ENCODE data around the gene ISG15.
"Not testable (repeated sequence)": the region's sequence is repeated elsewhere in the genome, so short reads cannot be mapped to it uniquely, and the experiment has no call there.

ISG15 gene

GRCh38 chr1:1025730-1026129 is 12.4 kb downstream of the ISG15 start:
- Histone ChIP-seq H3K9me3 (ENCODE audit: insufficient read depth, low read depth, low read length) (no peaks in the 10 kb centered on the region), H3K4me1 (ENCODE audit: insufficient read depth, low read length) (peaks cover 35% of the 10 kb centered on the region), H3K27me3 (ENCODE audit: insufficient read depth, low read length) (no peaks in the 10 kb centered on the region; the same call in 1 of the 2 replicates), H3K27ac (ENCODE audit: low read depth, low read length) (no peak overlapping the region), H3K9ac (ENCODE audit: low read depth, low read length) (no peak overlapping the region), H3K4me3 (ENCODE audit: low read length) (no peak overlapping the region), H3K36me3 (ENCODE audit: insufficient read depth, low read length) (peaks cover 16% of the 10 kb centered on the region)
- 94% methylated on average over 10 of the region's 10 CpGs for WGBS

GRCh38 chr1:1026599-1027413 is 13.5 kb downstream of the ISG15 start:
- H3K27me3 ChIP-seq (ENCODE audit: insufficient read depth, low read length): no peaks in the 10 kb centered on the region; the same call in 1 of the 2 replicates
- no peaks in the 10 kb centered on the region for H3K9me3 ChIP-seq (ENCODE audit: insufficient read depth, low read depth, low read length)
- H3K4me1 ChIP-seq (ENCODE audit: insufficient read depth, low read length): peaks cover 31% of the 10 kb centered on the region
- H3K4me3 ChIP-seq (ENCODE audit: low read length): no peak overlapping the region
- WGBS: 80% methylated on average over 21 of the region's 21 CpGs
- H3K9ac ChIP-seq (ENCODE audit: low read depth, low read length): no peak overlapping the region
- H3K36me3 ChIP-seq (ENCODE audit: insufficient read depth, low read length): peaks cover 16% of the 10 kb centered on the region
- H3K27ac ChIP-seq (ENCODE audit: low read depth, low read length): no peak overlapping the region

GRCh38 chr1:1027791-1028190 is 14.5 kb downstream of the ISG15 start:
- WGBS: 90% methylated on average over 16 of the region's 17 CpGs
- Histone ChIP-seq H3K4me1 (ENCODE audit: insufficient read depth, low read length) (peaks cover 26% of the 10 kb centered on the region), H3K9me3 (ENCODE audit: insufficient read depth, low read depth, low read length) (no peaks in the 10 kb centered on the region), H3K36me3 (ENCODE audit: insufficient read depth, low read length) (peaks cover 9% of the 10 kb centered on the region; the same call in 1 of the 2 replicates), H3K4me3 (ENCODE audit: low read length) (no peak overlapping the region), H3K9ac (ENCODE audit: low read depth, low read length) (no peak overlapping the region), H3K27ac (ENCODE audit: low read depth, low read length) (no peak overlapping the region), H3K27me3 (ENCODE audit: insufficient read depth, low read length) (no peaks in the 10 kb centered on the region; the same call in 1 of the 2 replicates)

- not testable (repeated sequence) for H3K4me3 ChIP-seq (ENCODE audit: low read length); H3K4me1 ChIP-seq (ENCODE audit: insufficient read depth, low read length); H3K9ac ChIP-seq (ENCODE audit: low read depth, low read length); H3K9me3 ChIP-seq (ENCODE audit: insufficient read depth, low read depth, low read length); H3K27ac ChIP-seq (ENCODE audit: low read depth, low read length)
- Histone ChIP-seq H3K27me3 (ENCODE audit: insufficient read depth, low read length) (peaks cover 15% of the 10 kb centered on the region), H3K36me3 (ENCODE audit: insufficient read depth, low read length) (peaks cover 13% of the 10 kb centered on the region)
- 71% methylated on average over 7 of the region's 7 CpGs for WGBS
Observed at GRCh38 chr1:1030867-1031658, 17.8 kb downstream of the ISG15 start.

- Histone ChIP-seq H3K27ac (ENCODE audit: low read depth, low read length) (no peak overlapping the region), H3K4me1 (ENCODE audit: insufficient read depth, low read length) (0 out of 2 replicates have a peak, but pooled peaks cover 3% of the 10 kb centered on the region), H3K4me3 (ENCODE audit: low read length) (no peak overlapping the region), H3K9ac (ENCODE audit: low read depth, low read length) (no peak overlapping the region), H3K9me3 (ENCODE audit: insufficient read depth, low read depth, low read length) (no peaks in the 10 kb centered on the region), H3K36me3 (ENCODE audit: insufficient read depth, low read length) (peaks cover 16% of the 10 kb centered on the region), H3K27me3 (ENCODE audit: insufficient read depth, low read length) (peaks cover 15% of the 10 kb centered on the region)
- WGBS: 91% methylated on average over 11 of the region's 11 CpGs
Observed at GRCh38 chr1:1031659-1032235, 18.4 kb downstream of the ISG15 start.

- Histone ChIP-seq H3K4me3 (ENCODE audit: low read length) (peak overlapping the region; percentile 35), H3K27me3 (ENCODE audit: insufficient read depth, low read length) (peaks cover 15% of the 10 kb centered on the region), H3K9ac (ENCODE audit: low read depth, low read length) (no peak overlapping the region), H3K36me3 (ENCODE audit: insufficient read depth, low read length) (peaks cover 16% of the 10 kb centered on the region), H3K9me3 (ENCODE audit: insufficient read depth, low read depth, low read length) (no peaks in the 10 kb centered on the region), H3K4me1 (ENCODE audit: insufficient read depth, low read length) (0 out of 2 replicates have a peak, but pooled peaks cover 3% of the 10 kb centered on the region), H3K27ac (ENCODE audit: low read depth, low read length) (no peak overlapping the region)
- 50% methylated on average over 16 of the region's 16 CpGs for WGBS
Observed at GRCh38 chr1:1032424-1032823, 19.1 kb downstream of the ISG15 start.

- under 1% methylated on average over 73 of the region's 73 CpGs for WGBS
- peak overlapping the region; percentile 63 for H3K4me3 ChIP-seq (ENCODE audit: low read length)
- H3K36me3 ChIP-seq (ENCODE audit: insufficient read depth, low read length): peaks cover 13% of the 10 kb centered on the region
- 0 out of 2 replicates have a peak, but pooled peaks cover 3% of the 10 kb centered on the region for H3K4me1 ChIP-seq (ENCODE audit: insufficient read depth, low read length)
- H3K27me3 ChIP-seq (ENCODE audit: insufficient read depth, low read length): peaks cover 22% of the 10 kb centered on the region
- no peaks in the 10 kb centered on the region for H3K9me3 ChIP-seq (ENCODE audit: insufficient read depth, low read depth, low read length)
- no peak overlapping the region for H3K9ac ChIP-seq (ENCODE audit: low read depth, low read length)
- no peak overlapping the region for H3K27ac ChIP-seq (ENCODE audit: low read depth, low read length)
Observed at GRCh38 chr1:1033009-1033587, 19.8 kb downstream of the ISG15 start.

GRCh38 chr1:1033731-1034438 is 20.6 kb downstream of the ISG15 start:
- H3K9me3 ChIP-seq (ENCODE audit: insufficient read depth, low read depth, low read length): no peaks in the 10 kb centered on the region
- 2% methylated on average over 71 of the region's 71 CpGs for WGBS
- peaks cover 13% of the 10 kb centered on the region for H3K36me3 ChIP-seq (ENCODE audit: insufficient read depth, low read length)
- peaks cover 30% of the 10 kb centered on the region for H3K27me3 ChIP-seq (ENCODE audit: insufficient read depth, low read length)
- H3K27ac ChIP-seq (ENCODE audit: low read depth, low read length): no peak overlapping the region
- H3K4me3 ChIP-seq (ENCODE audit: low read length): peak overlapping the region; percentile 52
- H3K4me1 ChIP-seq (ENCODE audit: insufficient read depth, low read length): 0 out of 2 replicates have a peak, but pooled peaks cover 3% of the 10 kb centered on the region
- peak overlapping the region; percentile 60 for H3K9ac ChIP-seq (ENCODE audit: low read depth, low read length)

GRCh38 chr1:1034439-1034781 is 21.1 kb downstream of the ISG15 start:
- Histone ChIP-seq H3K9me3 (ENCODE audit: insufficient read depth, low read depth, low read length) (no peaks in the 10 kb centered on the region), H3K27ac (ENCODE audit: low read depth, low read length) (no peak overlapping the region), H3K4me3 (ENCODE audit: low read length) (peak overlapping the region; percentile 52), H3K9ac (ENCODE audit: low read depth, low read length) (peak overlapping the region; percentile 60), H3K36me3 (ENCODE audit: insufficient read depth, low read length) (peaks cover 13% of the 10 kb centered on the region), H3K4me1 (ENCODE audit: insufficient read depth, low read length) (0 out of 2 replicates have a peak, but pooled peaks cover 3% of the 10 kb centered on the region), H3K27me3 (ENCODE audit: insufficient read depth, low read length) (peaks cover 35% of the 10 kb centered on the region)
- 20% methylated on average over 30 of the region's 30 CpGs for WGBS

GRCh38 chr1:1035291-1035943 is 22.1 kb downstream of the ISG15 start:
- Histone ChIP-seq H3K9ac (ENCODE audit: low read depth, low read length) (no peak overlapping the region), H3K36me3 (ENCODE audit: insufficient read depth, low read length) (peaks cover 13% of the 10 kb centered on the region), H3K27ac (ENCODE audit: low read depth, low read length) (no peak overlapping the region), H3K9me3 (ENCODE audit: insufficient read depth, low read depth, low read length) (no peaks in the 10 kb centered on the region), H3K27me3 (ENCODE audit: insufficient read depth, low read length) (peaks cover 45% of the 10 kb centered on the region), H3K4me3 (ENCODE audit: low read length) (no peak overlapping the region), H3K4me1 (ENCODE audit: insufficient read depth, low read length) (0 out of 2 replicates have a peak, but pooled peaks cover 3% of the 10 kb centered on the region)
- WGBS: 91% methylated on average over 19 of the region's 19 CpGs

Measured in HUES64 (cell line).